PC-3 (cell line): ENCODE measurements around the gene PHF19. TPM values are rescaled to one million over a fixed set of nuclear protein-coding genes. Genes with fewer than 3 reads are reported as not detected.
A peak's percentile ranks its signal among the peaks of the same experiment; 100 is the strongest.

Experiments
- ATAC-seq: fragments of 200-7000 bp; cut with Tn5 transposase; 2 replicates; pipeline ENCODE4 v1.9.1; 2020; ENCODE audit warnings: mild to moderate bottlenecking, moderate library complexity
- BruUV-seq: library from RNA; stranded (reverse); fragments of 400-500 nt; replicated peaks from 2 replicates; lab custom pipeline; 2021; lab: Mats Ljungman, UMichigan
- CTCF ChIA-PET: fragments of 300-600 bp; sonication (Branson Sonifier 250); formaldehyde crosslinking; loops from one replicate; lab custom pipeline; 2022; ENCODE audit warnings: antibody characterized with exemption; lab: Charles Lee
- POLR2A ChIA-PET: fragments of 300-600 bp; sonication (Branson Sonifier 250); formaldehyde crosslinking; loops from one replicate; lab custom pipeline; 2022; ENCODE audit warnings: antibody characterized with exemption; ENCODE audit not compliant: unreplicated experiment; lab: Charles Lee
- DNase-seq: peaks from one replicate; pipeline ENCODE4 v3.0.0-alpha.2; 2015
- H2AFZ ChIP-seq: fragments of 300-600 bp; sonication (generic); 2 replicates; pipeline ENCODE4 v1.6.0; 2016; ENCODE audit warnings: antibody characterized with exemption, low read length
- H3F3A ChIP-seq: fragments of 300-600 bp; sonication (generic); one replicate; pipeline ENCODE4 v1.6.0; 2017; ENCODE audit warnings: antibody characterized with exemption, low read length, control low read depth, mild to moderate bottlenecking; ENCODE audit not compliant: unreplicated experiment
- H3K27ac ChIP-seq: fragments of 300-600 bp; sonication (generic); 2 replicates; pipeline ENCODE4 v1.5.1; 2016; ENCODE audit warnings: mild to moderate bottlenecking, low read length
- H3K27me3 ChIP-seq: fragments of 300-600 bp; sonication (generic); 2 replicates; pipeline ENCODE4 v1.6.1; 2016; ENCODE audit warnings: low read length, mixed read lengths
- H3K36me3 ChIP-seq: fragments of 300-600 bp; sonication (generic); 2 replicates; pipeline ENCODE4 v1.6.1; 2016; ENCODE audit warnings: low read depth, mixed run types, low read length, mixed read lengths
- H3K4me1 ChIP-seq: fragments of 300-600 bp; sonication (generic); 2 replicates; pipeline ENCODE4 v1.5.1; 2016; ENCODE audit warnings: low read length; ENCODE audit not compliant: insufficient read depth
- H3K4me2 ChIP-seq: fragments of 300-600 bp; sonication (generic); 2 replicates; pipeline ENCODE4 v1.6.0; 2016; ENCODE audit warnings: low read length
- H3K4me3 ChIP-seq: fragments of 300-600 bp; sonication (generic); 2 replicates; pipeline ENCODE4 v1.5.1; 2016; ENCODE audit warnings: mild to moderate bottlenecking, low read length, mixed read lengths
- H3K79me2 ChIP-seq: fragments of 300-600 bp; sonication (generic); 2 replicates; pipeline ENCODE4 v1.6.1; 2017; ENCODE audit warnings: low read length, mixed read lengths
- H3K9ac ChIP-seq: fragments of 300-600 bp; sonication (generic); 2 replicates; pipeline ENCODE4 v1.6.0; 2016; ENCODE audit warnings: mild to moderate bottlenecking, low read length
- H3K9me2 ChIP-seq: fragments of 300-600 bp; sonication (generic); replicated peaks from 2 replicates; pipeline ENCODE4 v1.6.1; 2016; ENCODE audit warnings: mixed run types, low read length, mixed read lengths
- H3K9me3 ChIP-seq: fragments of 300-600 bp; sonication (generic); 2 replicates; pipeline ENCODE4 v1.6.1; 2016; ENCODE audit warnings: low read length, mixed read lengths
- H4K20me1 ChIP-seq: fragments of 300-600 bp; sonication (generic); 2 replicates; pipeline ENCODE4 v1.6.1; 2016; ENCODE audit warnings: low read length, mixed read lengths
- EZH2 ChIP-seq: fragments of 300-600 bp; sonication (generic); IDR thresholded peaks from one replicate; pipeline ENCODE4 v1.6.1; 2017; ENCODE audit warnings: antibody characterized with exemption, mild to moderate bottlenecking, low read length; ENCODE audit not compliant: unreplicated experiment
- EZH2phosphoT487 ChIP-seq: fragments of 300-600 bp; sonication (generic); IDR thresholded peaks from 2 replicates; pipeline ENCODE4 v1.6.1; 2018; ENCODE audit warnings: mild to moderate bottlenecking, antibody characterized with exemption, low read length, borderline replicate concordance
- intact Hi-C: fragments of 100-400 bp; cut with micrococcal nuclease; formaldehyde crosslinking; loops from 2 replicates; pipeline ENCODE4 v1.9.0; 2023
- total RNA-seq: library from RNA; depleted of rRNA; stranded (reverse); fragments of >200 nt; gene quantifications from 2 replicates; pipeline ENCODE4 v1.2.3, GENCODE V29; 2014
- TF ChIP-seq, protein P1 (sequence below): fragments of 300-600 bp; sonication (generic); conservative IDR thresholded peaks from 2 replicates; pipeline ENCODE4 v1.5.1; 2017; ENCODE audit warnings: antibody characterized with exemption, low read depth, mild to moderate bottlenecking, low read length

Gene PHF19
- total RNA-seq, 1 experiment from 2014 or later = 104 TPM

GRCh38 chr9:120925535-120926396, 48.8 kb upstream of the PHF19 start:
- CTCF ChIA-PET = no interaction called here
- Histone ChIP-seq H2AFZ (no peak overlapping the region), H3K27me3 (no peaks in the 10 kb centered on the region), H3K9me2 (no peaks in the 10 kb centered on the region), H3K4me1 (no peaks in the 10 kb centered on the region), H4K20me1 (no peaks in the 10 kb centered on the region), H3K79me2 (no peaks in the 10 kb centered on the region), H3K4me3 (no peak overlapping the region), H3F3A (no peaks in the 10 kb centered on the region), H3K27ac (no peak overlapping the region), H3K9me3 (no peaks in the 10 kb centered on the region), H3K36me3 (no peaks in the 10 kb centered on the region), H3K9ac (no peak overlapping the region), H3K4me2 (no peak overlapping the region)
- intact Hi-C loops = no loop called here
- DNase-seq (peak; percentile 23), ATAC-seq (peak; percentile 47)
- TF ChIP-seq EZH2phosphoT487 (no peak), EZH2 (no peak)
- TF ChIP-seq, protein P1, sequence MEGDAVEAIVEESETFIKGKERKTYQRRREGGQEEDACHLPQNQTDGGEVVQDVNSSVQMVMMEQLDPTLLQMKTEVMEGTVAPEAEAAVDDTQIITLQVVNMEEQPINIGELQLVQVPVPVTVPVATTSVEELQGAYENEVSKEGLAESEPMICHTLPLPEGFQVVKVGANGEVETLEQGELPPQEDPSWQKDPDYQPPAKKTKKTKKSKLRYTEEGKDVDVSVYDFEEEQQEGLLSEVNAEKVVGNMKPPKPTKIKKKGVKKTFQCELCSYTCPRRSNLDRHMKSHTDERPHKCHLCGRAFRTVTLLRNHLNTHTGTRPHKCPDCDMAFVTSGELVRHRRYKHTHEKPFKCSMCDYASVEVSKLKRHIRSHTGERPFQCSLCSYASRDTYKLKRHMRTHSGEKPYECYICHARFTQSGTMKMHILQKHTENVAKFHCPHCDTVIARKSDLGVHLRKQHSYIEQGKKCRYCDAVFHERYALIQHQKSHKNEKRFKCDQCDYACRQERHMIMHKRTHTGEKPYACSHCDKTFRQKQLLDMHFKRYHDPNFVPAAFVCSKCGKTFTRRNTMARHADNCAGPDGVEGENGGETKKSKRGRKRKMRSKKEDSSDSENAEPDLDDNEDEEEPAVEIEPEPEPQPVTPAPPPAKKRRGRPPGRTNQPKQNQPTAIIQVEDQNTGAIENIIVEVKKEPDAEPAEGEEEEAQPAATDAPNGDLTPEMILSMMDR = no peak
- POLR2A ChIA-PET = no interaction called here
- no TSS peak for BruUV-seq

DNA sequence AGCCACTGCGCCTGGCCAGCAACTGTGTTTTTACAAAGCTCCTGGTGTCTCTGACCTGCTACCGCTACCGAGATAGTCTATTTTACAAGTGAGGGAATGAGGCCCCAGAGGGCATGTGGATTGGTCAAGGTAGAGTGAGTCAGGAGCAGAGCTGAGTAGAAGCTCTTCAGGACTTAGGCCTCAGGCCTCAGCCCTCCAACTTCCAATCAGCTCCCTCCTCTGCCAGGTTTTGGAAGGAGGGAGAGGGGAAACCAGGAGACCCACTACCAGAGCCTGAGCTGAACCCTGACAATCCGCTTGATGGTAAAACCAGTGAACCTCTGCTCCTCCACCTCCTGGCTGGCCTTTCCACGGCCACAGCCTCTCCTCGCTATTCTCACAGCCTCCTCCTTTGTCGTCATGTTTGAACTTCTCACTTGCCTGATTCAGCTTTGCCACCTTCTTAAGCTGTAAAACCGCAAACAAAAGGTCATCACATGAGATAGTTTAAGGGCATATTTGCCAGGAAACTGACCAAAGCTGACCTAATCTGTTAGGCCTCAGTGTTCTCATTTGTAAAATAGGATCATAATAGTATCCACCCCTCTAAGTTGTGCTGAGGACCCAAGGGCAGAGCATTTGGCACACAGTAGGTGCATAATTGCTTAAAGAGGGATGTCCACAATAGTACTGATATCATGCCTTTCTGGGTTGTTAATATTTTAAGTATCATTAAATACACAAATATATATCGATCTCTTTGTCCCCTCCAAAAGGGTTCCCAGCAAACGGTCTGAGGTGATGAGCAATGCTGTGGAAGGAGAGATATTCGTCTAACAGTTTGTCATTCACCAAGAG, 47.9 kb upstream of the PHF19 start:
- Histone ChIP-seq H4K20me1 (no peaks in the 10 kb centered on the region), H2AFZ (no peak overlapping the region), H3K9me3 (no peaks in the 10 kb centered on the region), H3K36me3 (no peaks in the 10 kb centered on the region), H3K4me2 (no peak overlapping the region), H3K4me1 (no peaks in the 10 kb centered on the region), H3K27me3 (no peaks in the 10 kb centered on the region), H3K9me2 (no peaks in the 10 kb centered on the region), H3K4me3 (no peak overlapping the region), H3K27ac (no peak overlapping the region), H3K79me2 (no peaks in the 10 kb centered on the region), H3K9ac (no peak overlapping the region), H3F3A (no peaks in the 10 kb centered on the region)
- CTCF ChIA-PET = no interaction called here
- POLR2A ChIA-PET = no interaction called here
- no peak for ATAC-seq
- no peak for DNase-seq
- intact Hi-C loops = no loop called here
- BruUV-seq = no TSS peak
- TF ChIP-seq, protein P1 = no peak
- TF ChIP-seq EZH2 = no peak
- TF ChIP-seq EZH2phosphoT487 = no peak
